Glutamatergic neuron (in vitro differentiated cells): ENCODE results near the gene NRG3. TPM values are rescaled to one million over a fixed set of nuclear protein-coding genes. Genes with fewer than 3 reads are reported as not detected.

Experiments
- DNase-seq: peaks from one replicate; pipeline ENCODE4 v3.0.0; 2022
- H3K27ac Mint-ChIP-seq: one replicate; pipeline ENCODE4 v1.8.0; 2020; ENCODE audit warnings: mild to moderate bottlenecking, mixed read lengths, inconsistent platforms; ENCODE audit not compliant: unreplicated experiment
- H3K27me3 Mint-ChIP-seq: one replicate; pipeline ENCODE4 v1.8.0; 2020; ENCODE audit warnings: mild to moderate bottlenecking, moderate library complexity, mixed read lengths, inconsistent platforms; ENCODE audit not compliant: unreplicated experiment
- H3K36me3 Mint-ChIP-seq: one replicate; pipeline ENCODE4 v1.8.0; 2020; ENCODE audit warnings: mild to moderate bottlenecking, mixed read lengths, inconsistent platforms; ENCODE audit not compliant: unreplicated experiment
- H3K4me1 Mint-ChIP-seq: one replicate; pipeline ENCODE4 v1.8.0; 2020; ENCODE audit warnings: mild to moderate bottlenecking, low read depth, mixed read lengths, inconsistent platforms; ENCODE audit not compliant: unreplicated experiment
- H3K4me3 Mint-ChIP-seq: one replicate; pipeline ENCODE4 v1.8.0; 2020; ENCODE audit warnings: mild to moderate bottlenecking, mixed read lengths, inconsistent platforms; ENCODE audit not compliant: unreplicated experiment
- H3K9me3 Mint-ChIP-seq: one replicate; pipeline ENCODE4 v1.8.0; 2020; ENCODE audit warnings: mild to moderate bottlenecking, moderate library complexity, mixed read lengths, inconsistent platforms; ENCODE audit not compliant: unreplicated experiment
- CTCF ChIP-seq: fragments of 200-600 bp; sonication (generic); IDR thresholded peaks from one replicate; pipeline ENCODE4 v1.5.0; 2021; ENCODE audit not compliant: partially characterized antibody, unreplicated experiment
- total RNA-seq: library from RNA; stranded (reverse); fragmentation: NEBNext Ultra II Directional; extraction: Animal tissue kit (Norgen Biotek cat#: 25700); gene quantifications from one replicate; pipeline ENCODE4 v1.2.1, GENCODE V29; 2021; ENCODE audit not compliant: unreplicated experiment

NRG3 gene
- total RNA-seq, 1 donor from 2014 or later = 3.2 TPM

GRCh38 chr10:82888809-82889455 is 1013.9 kb downstream of the NRG3 start:
- Mint-ChIP-seq H3K27me3 (no peaks in the 10 kb centered on the region), H3K9me3 (peaks cover 2% of the 10 kb centered on the region), H3K27ac (no peak overlapping the region), H3K4me3 (peak overlapping the region; percentile 67), H3K36me3 (no peaks in the 10 kb centered on the region), H3K4me1 (peaks cover 5% of the 10 kb centered on the region)
- no peak for DNase-seq
- TF ChIP-seq CTCF = no peak

GRCh38 chr10:82889728-82890127 is 1014.7 kb downstream of the NRG3 start:
- no peak overlapping the region for H3K4me3 Mint-ChIP-seq

GRCh38 chr10:82890573-82890972 is 1015.6 kb downstream of the NRG3 start:
- no peak overlapping the region for H3K4me3 Mint-ChIP-seq
- peaks cover 5% of the 10 kb centered on the region for H3K4me1 Mint-ChIP-seq
- TF ChIP-seq CTCF = no peak
- H3K9me3 Mint-ChIP-seq = peaks cover 2% of the 10 kb centered on the region
- H3K27me3 Mint-ChIP-seq = no peaks in the 10 kb centered on the region
- DNase-seq = no peak
- no peaks in the 10 kb centered on the region for H3K36me3 Mint-ChIP-seq
- no peak overlapping the region for H3K27ac Mint-ChIP-seq

More at GRCh38 chr10:82889728-82890127, 1014.7 kb downstream of the NRG3 start:
- Mint-ChIP-seq H3K36me3 (no peaks in the 10 kb centered on the region), H3K27ac (no peak overlapping the region), H3K27me3 (no peaks in the 10 kb centered on the region), H3K9me3 (peaks cover 2% of the 10 kb centered on the region), H3K4me1 (peaks cover 5% of the 10 kb centered on the region)
- no peak for DNase-seq
- no peak for TF ChIP-seq CTCF

- H3K27me3 Mint-ChIP-seq = peaks cover 1% of the 10 kb centered on the region
- no peak overlapping the region for H3K4me3 Mint-ChIP-seq
- H3K27ac Mint-ChIP-seq = no peak overlapping the region
- H3K4me1 Mint-ChIP-seq = peaks cover 6% of the 10 kb centered on the region
- no peak for TF ChIP-seq CTCF
- no peak for DNase-seq
- H3K36me3 Mint-ChIP-seq = no peaks in the 10 kb centered on the region
- no peaks in the 10 kb centered on the region for H3K9me3 Mint-ChIP-seq
Measured at GRCh38 chr10:82908096-82908495, 1033.1 kb downstream of the NRG3 start.

- Mint-ChIP-seq H3K4me1 (peaks cover 6% of the 10 kb centered on the region), H3K27me3 (peaks cover 1% of the 10 kb centered on the region), H3K4me3 (no peak overlapping the region), H3K27ac (no peak overlapping the region), H3K36me3 (no peaks in the 10 kb centered on the region), H3K9me3 (no peaks in the 10 kb centered on the region)
- DNase-seq = no peak
- TF ChIP-seq CTCF = no peak
Measured at GRCh38 chr10:82908751-82909150, 1033.8 kb downstream of the NRG3 start.
